Memory B cell (primary cell): Measurements from ENCODE around the gene RPL12.

ENCODE experiments used
- ATAC-seq: fragments of 150-1000 bp; cut with Tn5 transposase; 2 replicates; pipeline ENCODE4 v1.10.0; 2021; ENCODE audit warnings: low read depth, mild to moderate bottlenecking, moderate library complexity
- DNase-seq, 2 donors: peaks; one replicate each; pipeline ENCODE4 v3.0.0; 2022; ENCODE audit warnings: low spot score in 2 of 2
- H3K27ac Mint-ChIP-seq: one replicate; pipeline ENCODE4 v1.8.0; 2022; ENCODE audit warnings: mild to moderate bottlenecking, moderate library complexity, mixed read lengths
- H3K27me3 Mint-ChIP-seq: one replicate; pipeline ENCODE4 v1.8.0; 2022; ENCODE audit warnings: mixed read lengths
- H3K36me3 Mint-ChIP-seq: one replicate; pipeline ENCODE4 v1.8.0; 2022; ENCODE audit warnings: mild to moderate bottlenecking, mixed read lengths
- H3K4me1 Mint-ChIP-seq: one replicate; pipeline ENCODE4 v1.8.0; 2022; ENCODE audit warnings: mixed read lengths
- H3K4me3 Mint-ChIP-seq: one replicate; pipeline ENCODE4 v1.8.0; 2022; ENCODE audit warnings: mild to moderate bottlenecking, moderate library complexity, mixed read lengths
- H3K9me3 Mint-ChIP-seq: one replicate; pipeline ENCODE4 v1.8.0; 2022; ENCODE audit warnings: mixed read lengths

The RPL12 gene

GRCh38 chr9:127418037-127418471 lies 33.2 kb downstream of the RPL12 start:
- H3K36me3 Mint-ChIP-seq: peaks cover 2% of the 10 kb centered on the region
- ATAC-seq (peak; percentile 50), DNase-seq (no peak)
- H3K9me3 Mint-ChIP-seq: no peaks in the 10 kb centered on the region
- no peaks in the 10 kb centered on the region for H3K27me3 Mint-ChIP-seq
- H3K27ac Mint-ChIP-seq: no peak overlapping the region
- H3K4me1 Mint-ChIP-seq: peaks cover 11% of the 10 kb centered on the region
- no peak overlapping the region for H3K4me3 Mint-ChIP-seq

- peaks cover 2% of the 10 kb centered on the region for H3K36me3 Mint-ChIP-seq
- H3K4me1 Mint-ChIP-seq: peaks cover 5% of the 10 kb centered on the region
- no peak for ATAC-seq
- no peaks in the 10 kb centered on the region for H3K27me3 Mint-ChIP-seq
- no peak overlapping the region for H3K4me3 Mint-ChIP-seq
- H3K9me3 Mint-ChIP-seq: no peaks in the 10 kb centered on the region
- DNase-seq: no peak
- no peak overlapping the region for H3K27ac Mint-ChIP-seq
Measured at GRCh38 chr9:127417131-127418036, 33.8 kb downstream of the RPL12 start.

GRCh38 chr9:127415657-127416056 lies 35.5 kb downstream of the RPL12 start:
- no peaks in the 10 kb centered on the region for H3K27me3 Mint-ChIP-seq
- ATAC-seq (no peak), DNase-seq (no peak)
- H3K4me3 Mint-ChIP-seq: no peak overlapping the region
- H3K4me1 Mint-ChIP-seq: peaks cover 9% of the 10 kb centered on the region
- no peaks in the 10 kb centered on the region for H3K9me3 Mint-ChIP-seq
- peaks cover 2% of the 10 kb centered on the region for H3K36me3 Mint-ChIP-seq
- no peak overlapping the region for H3K27ac Mint-ChIP-seq

- no peaks in the 10 kb centered on the region for H3K9me3 Mint-ChIP-seq
- no peak overlapping the region for H3K27ac Mint-ChIP-seq
- ATAC-seq (no peak), DNase-seq (no peak)
- peaks cover 9% of the 10 kb centered on the region for H3K4me1 Mint-ChIP-seq
- H3K4me3 Mint-ChIP-seq: no peak overlapping the region
- peaks cover 2% of the 10 kb centered on the region for H3K36me3 Mint-ChIP-seq
- no peaks in the 10 kb centered on the region for H3K27me3 Mint-ChIP-seq
Measured at GRCh38 chr9:127415141-127415540, 36.1 kb downstream of the RPL12 start.

- H3K36me3 Mint-ChIP-seq: peaks cover 2% of the 10 kb centered on the region
- H3K27ac Mint-ChIP-seq: no peak overlapping the region
Measured at GRCh38 chr9:127411122-127411521, 40.1 kb downstream of the RPL12 start.

GRCh38 chr9:127407492-127407843 lies 43.7 kb downstream of the RPL12 start:
- Mint-ChIP-seq H3K36me3 (peaks cover 2% of the 10 kb centered on the region), H3K27me3 (no peaks in the 10 kb centered on the region), H3K27ac (no peak overlapping the region), H3K4me1 (peaks cover 7% of the 10 kb centered on the region), H3K4me3 (no peak overlapping the region), H3K9me3 (no peaks in the 10 kb centered on the region)
- no peak for DNase-seq
- ATAC-seq: no peak

More at GRCh38 chr9:127411122-127411521, 40.1 kb downstream of the RPL12 start:
- ATAC-seq (peak; percentile 45), DNase-seq (no peak)
- Mint-ChIP-seq H3K27me3 (no peaks in the 10 kb centered on the region), H3K9me3 (no peaks in the 10 kb centered on the region), H3K4me3 (no peak overlapping the region), H3K4me1 (peaks cover 7% of the 10 kb centered on the region)

- Mint-ChIP-seq H3K4me1 (peaks cover 7% of the 10 kb centered on the region), H3K4me3 (no peak overlapping the region), H3K36me3 (peaks cover 3% of the 10 kb centered on the region), H3K27me3 (no peaks in the 10 kb centered on the region), H3K9me3 (no peaks in the 10 kb centered on the region), H3K27ac (no peak overlapping the region)
- ATAC-seq (no peak), DNase-seq (no peak)
Measured at GRCh38 chr9:127406799-127407491, 44.3 kb downstream of the RPL12 start.

GRCh38 chr9:127405344-127406125 lies 45.7 kb downstream of the RPL12 start:
- no peak overlapping the region for H3K27ac Mint-ChIP-seq

GRCh38 chr9:127404631-127405030 lies 46.6 kb downstream of the RPL12 start:
- Mint-ChIP-seq H3K4me3 (no peak overlapping the region), H3K27me3 (no peaks in the 10 kb centered on the region), H3K4me1 (no peaks in the 10 kb centered on the region), H3K27ac (no peak overlapping the region), H3K9me3 (no peaks in the 10 kb centered on the region), H3K36me3 (peaks cover 4% of the 10 kb centered on the region)
- DNase-seq (no peak), ATAC-seq (no peak)

More at GRCh38 chr9:127405344-127406125, 45.7 kb downstream of the RPL12 start:
- Mint-ChIP-seq H3K4me1 (no peaks in the 10 kb centered on the region), H3K9me3 (no peaks in the 10 kb centered on the region), H3K4me3 (no peak overlapping the region), H3K27me3 (no peaks in the 10 kb centered on the region), H3K36me3 (peaks cover 4% of the 10 kb centered on the region)
- ATAC-seq (no peak), DNase-seq (no peak)

- no peak overlapping the region for H3K4me3 Mint-ChIP-seq
- H3K4me1 Mint-ChIP-seq: no peaks in the 10 kb centered on the region
- H3K36me3 Mint-ChIP-seq: peaks cover 4% of the 10 kb centered on the region
- no peaks in the 10 kb centered on the region for H3K27me3 Mint-ChIP-seq
- H3K9me3 Mint-ChIP-seq: no peaks in the 10 kb centered on the region
- no peak for DNase-seq
- no peak for ATAC-seq
- no peak overlapping the region for H3K27ac Mint-ChIP-seq
Measured at GRCh38 chr9:127403507-127404192, 47.6 kb downstream of the RPL12 start.

- no peak overlapping the region for H3K4me3 Mint-ChIP-seq
- H3K36me3 Mint-ChIP-seq: peaks cover 4% of the 10 kb centered on the region
- H3K9me3 Mint-ChIP-seq: no peaks in the 10 kb centered on the region
- DNase-seq: no peak
- H3K4me1 Mint-ChIP-seq: peaks cover 4% of the 10 kb centered on the region
- ATAC-seq: no peak
- no peak overlapping the region for H3K27ac Mint-ChIP-seq
- H3K27me3 Mint-ChIP-seq: peaks cover 1% of the 10 kb centered on the region
Measured at GRCh38 chr9:127402401-127403090, 48.7 kb downstream of the RPL12 start.

GRCh38 chr9:127399736-127400269 lies 51.4 kb downstream of the RPL12 start:
- DNase-seq (no peak), ATAC-seq (no peak)
- H3K27ac Mint-ChIP-seq: no peak overlapping the region
- H3K36me3 Mint-ChIP-seq: peaks cover 2% of the 10 kb centered on the region
- H3K27me3 Mint-ChIP-seq: peaks cover 3% of the 10 kb centered on the region
- no peaks in the 10 kb centered on the region for H3K9me3 Mint-ChIP-seq
- peaks cover 9% of the 10 kb centered on the region for H3K4me1 Mint-ChIP-seq
- H3K4me3 Mint-ChIP-seq: no peak overlapping the region
